Measurements from ENCODE around the gene RNF181.
"Not testable (repeated sequence)": the region's sequence is repeated elsewhere in the genome, so short reads cannot be mapped to it uniquely, and the experiment has no call there.

Gene RNF181

DNA sequence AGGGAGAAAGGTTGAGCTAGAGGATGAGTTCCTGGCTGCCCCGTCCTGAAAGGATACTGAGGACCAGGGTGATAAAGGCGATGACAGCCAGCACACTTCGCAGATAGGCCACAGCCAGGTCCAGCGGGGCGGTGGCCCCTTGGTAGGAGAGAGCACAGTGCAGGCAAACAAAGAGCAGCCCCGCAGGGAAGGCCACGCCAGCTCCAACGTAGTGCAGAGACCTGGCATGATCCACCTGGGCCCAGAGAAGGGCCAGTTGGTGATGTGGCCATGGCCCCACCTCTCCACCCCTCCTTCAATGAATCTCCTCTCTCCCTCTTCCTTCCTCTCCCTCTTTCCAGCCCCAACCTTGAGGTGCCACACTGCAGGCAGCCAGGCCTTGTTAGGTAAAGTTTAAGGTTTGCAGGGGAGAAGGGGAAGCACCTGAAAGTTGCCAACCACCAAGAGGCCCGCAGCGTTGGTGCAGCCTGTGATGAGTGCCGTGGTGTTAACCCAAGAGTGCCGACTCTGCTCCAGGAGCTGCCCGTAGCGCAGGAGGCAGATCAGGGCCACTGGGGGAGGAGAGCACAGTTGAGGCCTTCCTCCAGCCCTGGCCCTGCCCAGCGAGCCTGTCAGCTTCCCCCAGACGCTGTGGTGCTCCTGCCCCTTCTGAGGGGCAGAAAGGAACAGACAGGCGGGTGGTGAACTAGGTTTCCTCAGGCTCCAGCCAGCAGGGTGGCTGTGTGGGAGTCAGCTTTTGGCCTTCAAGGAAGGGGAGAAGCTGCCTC is 4.1 kb downstream of the RNF181 start:
- DNase-seq (ENCODE audit: low read depth): peak; percentile 48
- no peak overlapping the region for H3K4me3 ChIP-seq (ENCODE audit: low read depth, low read length)
- no peak for TF ChIP-seq POLR2A (IDR thresholded peaks at IDR 0.05; ENCODE audit: extremely low read depth, insufficient read length)
- TF ChIP-seq MYC (IDR thresholded peaks at IDR 0.05; ENCODE audit: low read depth, low read length): no peak
- TF ChIP-seq, protein P1, sequence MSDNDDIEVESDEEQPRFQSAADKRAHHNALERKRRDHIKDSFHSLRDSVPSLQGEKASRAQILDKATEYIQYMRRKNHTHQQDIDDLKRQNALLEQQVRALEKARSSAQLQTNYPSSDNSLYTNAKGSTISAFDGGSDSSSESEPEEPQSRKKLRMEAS (IDR thresholded peaks at IDR 0.05; ENCODE audit: low read depth, low read length): no peak

DNA sequence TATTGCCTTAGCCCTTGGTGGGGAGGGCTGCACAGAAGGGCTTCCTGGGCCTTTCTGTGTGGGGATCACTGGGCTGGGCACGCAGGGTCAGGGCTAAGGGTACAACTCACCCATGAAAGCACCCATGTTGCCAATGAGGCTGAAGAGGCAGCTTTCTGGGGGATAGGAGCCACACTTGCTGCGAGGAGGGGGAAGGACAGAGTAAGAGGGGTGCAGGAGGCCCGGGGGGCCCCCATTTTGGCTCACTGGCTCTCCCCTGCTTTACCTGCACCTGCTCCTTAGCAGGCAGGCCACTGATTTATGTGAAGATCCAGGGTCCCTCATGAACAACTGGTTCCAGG is 4.7 kb downstream of the RNF181 start:
- H3K4me3 ChIP-seq (ENCODE audit: low read depth, low read length): no peak overlapping the region
- TF ChIP-seq, protein P2, sequence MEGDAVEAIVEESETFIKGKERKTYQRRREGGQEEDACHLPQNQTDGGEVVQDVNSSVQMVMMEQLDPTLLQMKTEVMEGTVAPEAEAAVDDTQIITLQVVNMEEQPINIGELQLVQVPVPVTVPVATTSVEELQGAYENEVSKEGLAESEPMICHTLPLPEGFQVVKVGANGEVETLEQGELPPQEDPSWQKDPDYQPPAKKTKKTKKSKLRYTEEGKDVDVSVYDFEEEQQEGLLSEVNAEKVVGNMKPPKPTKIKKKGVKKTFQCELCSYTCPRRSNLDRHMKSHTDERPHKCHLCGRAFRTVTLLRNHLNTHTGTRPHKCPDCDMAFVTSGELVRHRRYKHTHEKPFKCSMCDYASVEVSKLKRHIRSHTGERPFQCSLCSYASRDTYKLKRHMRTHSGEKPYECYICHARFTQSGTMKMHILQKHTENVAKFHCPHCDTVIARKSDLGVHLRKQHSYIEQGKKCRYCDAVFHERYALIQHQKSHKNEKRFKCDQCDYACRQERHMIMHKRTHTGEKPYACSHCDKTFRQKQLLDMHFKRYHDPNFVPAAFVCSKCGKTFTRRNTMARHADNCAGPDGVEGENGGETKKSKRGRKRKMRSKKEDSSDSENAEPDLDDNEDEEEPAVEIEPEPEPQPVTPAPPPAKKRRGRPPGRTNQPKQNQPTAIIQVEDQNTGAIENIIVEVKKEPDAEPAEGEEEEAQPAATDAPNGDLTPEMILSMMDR (IDR thresholded peaks at IDR 0.05; ENCODE audit: low read depth, low read length): no peak
- TF ChIP-seq MYC (IDR thresholded peaks at IDR 0.05; ENCODE audit: low read depth, low read length) (no peak), POLR2A (IDR thresholded peaks at IDR 0.05; ENCODE audit: extremely low read depth, insufficient read length) (no peak)
- TF ChIP-seq, protein P1 (IDR thresholded peaks at IDR 0.05; ENCODE audit: low read depth, low read length): no peak
- DNase-seq (ENCODE audit: low read depth): no peak

DNA sequence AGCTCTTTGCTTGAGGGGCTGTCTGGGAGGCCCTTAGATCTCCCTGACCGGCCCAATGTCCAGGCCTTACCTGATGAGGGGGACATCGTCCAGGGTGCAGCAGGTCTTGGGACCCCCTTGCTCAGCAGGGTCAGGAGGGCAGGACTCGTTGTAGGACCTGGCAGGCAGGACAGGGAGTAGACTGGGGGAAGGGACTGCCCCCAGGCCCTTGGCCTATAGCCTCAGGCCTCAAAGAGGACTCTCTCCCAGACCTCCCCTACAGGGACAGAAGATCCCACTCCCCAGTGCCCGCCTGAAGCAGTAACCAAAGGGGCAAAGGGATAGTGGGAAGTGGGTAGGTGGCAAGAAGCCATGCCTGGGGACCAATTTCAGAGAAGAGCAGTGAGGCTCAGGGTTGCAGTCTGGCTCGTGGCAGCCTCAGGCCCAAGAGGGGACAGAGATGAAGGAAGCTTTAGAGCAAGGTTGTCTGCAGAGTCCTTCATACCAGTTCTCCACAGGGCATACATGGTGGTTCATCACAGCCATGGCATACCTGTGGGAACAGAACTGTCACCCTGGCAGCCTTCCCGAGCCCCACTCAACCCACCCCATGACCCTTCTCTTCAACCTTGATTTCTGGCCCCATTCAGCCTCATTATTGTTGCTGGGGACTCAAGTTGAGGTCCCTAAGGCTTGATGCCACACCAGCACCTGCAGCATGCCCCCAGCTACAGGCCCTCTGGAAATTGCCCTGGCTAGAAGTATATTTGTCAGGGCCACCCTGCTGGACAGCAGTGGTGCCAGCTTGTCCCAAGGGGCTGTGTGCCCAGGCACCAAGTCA is 5.6 kb downstream of the RNF181 start:
- no peak for TF ChIP-seq MYC (IDR thresholded peaks at IDR 0.05; ENCODE audit: low read depth, low read length)
- TF ChIP-seq, protein P2 (IDR thresholded peaks at IDR 0.05; ENCODE audit: low read depth, low read length): no peak
- TF ChIP-seq, protein P1 (IDR thresholded peaks at IDR 0.05; ENCODE audit: low read depth, low read length): no peak
- no peak for TF ChIP-seq POLR2A (IDR thresholded peaks at IDR 0.05; ENCODE audit: extremely low read depth, insufficient read length)
- no peak for DNase-seq (ENCODE audit: low read depth)
- no peak overlapping the region for H3K4me3 ChIP-seq (ENCODE audit: low read depth, low read length)

DNA sequence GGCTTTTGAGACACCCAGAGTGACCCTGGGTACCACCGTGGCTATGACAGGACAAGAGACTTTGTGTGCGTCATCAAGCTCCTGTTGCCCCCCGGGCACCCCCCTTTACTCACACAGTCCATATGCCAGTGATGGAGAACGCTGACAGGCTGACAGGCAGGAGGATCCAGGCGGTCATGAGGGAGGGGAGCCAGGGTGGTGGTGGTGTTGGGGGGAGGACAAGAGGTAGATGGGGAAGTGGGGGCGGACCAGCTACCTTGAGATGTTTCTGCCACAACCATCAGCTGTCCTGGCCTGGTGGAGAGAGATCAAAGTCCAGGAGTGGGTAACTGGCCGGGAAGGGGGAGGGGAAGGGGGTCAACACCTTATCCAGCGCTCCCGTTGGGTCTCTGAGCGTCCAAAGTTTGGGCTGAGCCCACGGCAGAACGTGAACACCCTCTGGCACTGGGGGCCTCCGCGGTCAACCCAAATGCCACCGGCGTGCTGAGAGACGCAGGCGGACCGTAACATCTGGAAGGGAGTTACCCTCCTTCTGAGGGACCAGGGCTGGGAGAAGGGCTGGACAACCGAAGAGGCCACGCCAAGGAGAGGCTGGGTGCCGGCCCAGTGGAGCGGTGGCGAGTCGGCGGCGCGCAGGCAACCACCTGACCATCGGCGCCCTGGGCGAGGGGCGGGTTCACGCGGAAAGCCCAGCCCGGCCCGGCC is 6.4 kb downstream of the RNF181 start:
- TF ChIP-seq MYC (IDR thresholded peaks at IDR 0.05; ENCODE audit: low read depth, low read length): no peak
- H3K4me3 ChIP-seq (ENCODE audit: low read depth, low read length): peak overlapping the region; percentile 63
- no peak for DNase-seq (ENCODE audit: low read depth)

DNA sequence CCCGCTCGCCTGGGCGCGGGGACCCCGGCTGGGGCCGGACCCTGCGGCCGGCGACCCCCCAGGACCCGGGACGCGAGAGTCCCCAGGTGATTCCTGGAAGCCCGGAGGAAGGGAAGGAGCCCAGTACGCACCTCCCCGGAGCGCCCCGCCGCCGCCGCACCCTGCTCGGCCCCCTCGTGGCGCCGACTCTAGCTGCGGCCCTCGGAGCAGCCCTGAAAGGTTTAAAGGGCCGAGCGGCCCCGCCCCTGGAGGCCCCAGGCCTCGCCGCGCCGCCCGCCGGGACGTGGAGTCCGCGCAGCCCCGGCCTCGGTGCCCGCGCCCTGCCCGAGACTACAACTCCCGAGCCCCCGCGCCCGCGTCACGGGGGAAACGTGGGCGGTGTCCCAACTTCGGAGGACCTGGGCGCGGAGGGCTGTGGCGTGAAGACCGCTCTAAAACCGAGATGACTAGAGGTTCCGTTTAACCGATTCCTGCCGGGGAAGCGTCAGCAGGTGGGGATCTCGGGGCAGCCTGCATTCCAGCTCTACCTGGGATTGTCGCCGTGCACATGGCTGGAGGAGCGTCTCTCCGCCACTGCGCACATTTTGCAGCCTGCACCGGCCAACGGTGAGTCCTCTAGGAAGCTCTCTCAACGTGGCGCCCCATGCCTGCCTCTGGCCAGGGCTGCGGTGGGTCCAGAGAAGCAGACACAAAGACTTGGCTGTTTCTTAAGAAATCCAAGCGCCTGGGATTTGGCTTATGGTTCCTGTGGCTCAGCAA is 7.1 kb downstream of the RNF181 start, which contains the start of gene TMEM150A:
TMEM150A (minus strand) TSS at position 223 of the 759 bp plus-strand sequence. CDS start 750 bp downstream, outside the sequence.
- peak within 1 kb of the TSS; percentile 93 for H3K4me3 ChIP-seq (ENCODE audit: low read depth, low read length)
- peak; percentile 96 for DNase-seq (ENCODE audit: low read depth)
- TF ChIP-seq POLR2A (IDR thresholded peaks at IDR 0.05; ENCODE audit: extremely low read depth, insufficient read length): peak; percentile 33
- TF ChIP-seq MYC (IDR thresholded peaks at IDR 0.05; ENCODE audit: low read depth, low read length): peak; percentile 65
- TF ChIP-seq, protein P1 (IDR thresholded peaks at IDR 0.05; ENCODE audit: low read depth, low read length): peak; percentile 65
- TF ChIP-seq, protein P2 (IDR thresholded peaks at IDR 0.05; ENCODE audit: low read depth, low read length): no peak

DNA sequence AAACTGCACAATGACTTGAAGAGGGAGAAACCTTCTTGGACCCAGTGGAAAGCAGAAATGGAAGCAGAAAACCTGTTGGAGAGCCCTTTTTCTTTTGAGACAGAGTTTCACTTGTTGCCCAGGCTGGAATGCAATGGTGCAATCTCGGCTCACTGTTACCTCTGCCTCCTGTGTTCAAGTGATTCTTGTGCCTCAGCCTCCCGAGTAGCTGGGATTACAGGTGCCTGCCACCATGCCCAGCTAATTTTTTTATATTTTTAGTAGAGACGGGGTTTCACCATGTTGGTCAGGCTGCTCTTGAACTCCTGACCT is 8.5 kb downstream of the RNF181 start:
- DNase-seq (ENCODE audit: low read depth): not testable (repeated sequence)
- peak overlapping the region; percentile 93 for H3K4me3 ChIP-seq (ENCODE audit: low read depth, low read length)

All from NB4 (cell line).